Left hindlimb (tissue), 1 donor: ENCODE data around the gene CDH11.

ENCODE experiments used
- DNase-seq: peaks from one replicate; pipeline ENCODE4 v3.0.0-alpha.2; 2018

Gene CDH11

GRCh38 chr16:65116216-65116615, 5.6 kb downstream of the CDH11 start:
- DNase-seq, result no peak

- DNase-seq, result no peak
These were observed 7.3 kb downstream of the CDH11 start for GRCh38 chr16:65114527-65114926.

- no peak for DNase-seq
These were observed 8.4 kb downstream of the CDH11 start for GRCh38 chr16:65113441-65113840.

GRCh38 chr16:65111306-65111705, 10.6 kb downstream of the CDH11 start:
- DNase-seq, result no peak

- no peak for DNase-seq
These were observed 15.1 kb downstream of the CDH11 start for GRCh38 chr16:65106757-65107156.

- no peak for DNase-seq
These were observed 16.7 kb downstream of the CDH11 start for GRCh38 chr16:65105171-65105570.

- DNase-seq, result no peak
These were observed 17.4 kb downstream of the CDH11 start for GRCh38 chr16:65104471-65104870.

GRCh38 chr16:65102326-65102725, 19.5 kb downstream of the CDH11 start:
- DNase-seq, result no peak

- no peak for DNase-seq
These were observed 20.9 kb downstream of the CDH11 start for GRCh38 chr16:65101009-65101408.

- DNase-seq, result no peak
These were observed 22.3 kb downstream of the CDH11 start for GRCh38 chr16:65099607-65100006.

- no peak for DNase-seq
These were observed 22.9 kb downstream of the CDH11 start for GRCh38 chr16:65098916-65099315.

GRCh38 chr16:65097296-65097695, 24.6 kb downstream of the CDH11 start:
- no peak for DNase-seq

GRCh38 chr16:65095906-65096305, 26.0 kb downstream of the CDH11 start:
- no peak for DNase-seq

- DNase-seq, result no peak
These were observed 26.7 kb downstream of the CDH11 start for GRCh38 chr16:65095090-65095728.

GRCh38 chr16:65094009-65094408, 27.9 kb downstream of the CDH11 start:
- no peak for DNase-seq

GRCh38 chr16:65083164-65083857, 38.6 kb downstream of the CDH11 start:
- no peak for DNase-seq

- no peak for DNase-seq
These were observed 42.3 kb downstream of the CDH11 start for GRCh38 chr16:65079549-65079948.

- no peak for DNase-seq
These were observed 44.7 kb downstream of the CDH11 start for GRCh38 chr16:65077181-65077580.

- DNase-seq, result no peak
These were observed 46.0 kb downstream of the CDH11 start for GRCh38 chr16:65075877-65076276.

GRCh38 chr16:65071433-65072311, 50.2 kb downstream of the CDH11 start:
- peak; percentile 46 for DNase-seq

- DNase-seq, result peak; percentile 69
These were observed 50.9 kb downstream of the CDH11 start for GRCh38 chr16:65070831-65071432.

- no peak for DNase-seq
These were observed 52.1 kb downstream of the CDH11 start for GRCh38 chr16:65069766-65070165.

GRCh38 chr16:65069065-65069464, 52.8 kb downstream of the CDH11 start:
- no peak for DNase-seq
